Activated CD8-positive, alpha-beta memory T cell treated with anti-CD3 and anti-CD28 coated beads, Interleukin-2, amount 50 U/mL, for 48 hours (primary cell): ENCODE data around the gene PIF1.

Experiments used
- DNase-seq: peaks from one replicate; pipeline ENCODE4 v3.0.0-alpha.2; 2020

PIF1 gene

GRCh38 chr15:64773606-64774005, 51.8 kb downstream of the PIF1 start:
- no peak for DNase-seq

- DNase-seq = no peak
These were observed 52.5 kb downstream of the PIF1 start for GRCh38 chr15:64772964-64773363.

GRCh38 chr15:64772488-64772887, 53.0 kb downstream of the PIF1 start:
- DNase-seq = no peak

GRCh38 chr15:64770626-64771025, 54.8 kb downstream of the PIF1 start:
- DNase-seq = no peak

GRCh38 chr15:64767203-64767602, 58.2 kb downstream of the PIF1 start:
- DNase-seq = no peak

- no peak for DNase-seq
These were observed 59.4 kb downstream of the PIF1 start for GRCh38 chr15:64766058-64766457.
